HEK293T (cell line): Measurements from ENCODE around the gene OR8H2.

Experiments used
- FOXK2 ChIP-seq: fragments of 450-650 bp; IDR thresholded peaks from 2 replicates; pipeline ENCODE4 v1.6.1; 2016; ENCODE audit warnings: mild to moderate bottlenecking
- NFRKB ChIP-seq: fragments of 450-650 bp; IDR thresholded peaks from 2 replicates; pipeline ENCODE4 v1.6.1; 2016; ENCODE audit warnings: mild to moderate bottlenecking, moderate library complexity

DNA sequence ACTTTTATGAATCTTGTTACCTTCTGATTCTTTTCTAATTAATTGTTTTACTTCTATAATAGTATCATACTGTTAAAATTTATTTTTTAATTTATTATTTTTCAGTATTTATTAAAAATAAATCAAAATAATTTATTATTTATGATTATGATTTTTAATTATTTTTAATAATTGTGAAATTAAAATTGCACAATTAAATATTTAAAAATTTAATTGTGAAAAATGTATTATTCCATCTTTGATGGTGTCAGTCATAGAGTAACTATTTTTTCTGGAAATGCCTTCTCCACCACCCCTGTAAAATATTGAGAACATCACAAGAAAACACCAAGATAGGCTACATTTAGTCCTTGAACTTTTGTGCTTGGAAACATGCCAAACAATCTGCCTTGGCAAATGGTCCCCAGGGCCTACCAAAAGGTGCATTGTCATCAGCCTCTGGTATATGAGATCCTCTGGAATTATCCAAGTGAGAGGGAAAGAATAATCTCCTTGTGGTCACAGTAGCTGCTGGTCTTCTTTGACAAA is at the start of gene OR8H2:
- TF ChIP-seq NFRKB (no peak), FOXK2 (no peak)
